ENCODE results near the gene PTCD2. TPM values are rescaled to one million over a fixed set of nuclear protein-coding genes. Genes with fewer than 3 reads are reported as not detected.

PTCD2 gene
- total and polyA plus RNA-seq, 8 donors = 0.80 to 5.3 (median 2.7) TPM

DNA sequence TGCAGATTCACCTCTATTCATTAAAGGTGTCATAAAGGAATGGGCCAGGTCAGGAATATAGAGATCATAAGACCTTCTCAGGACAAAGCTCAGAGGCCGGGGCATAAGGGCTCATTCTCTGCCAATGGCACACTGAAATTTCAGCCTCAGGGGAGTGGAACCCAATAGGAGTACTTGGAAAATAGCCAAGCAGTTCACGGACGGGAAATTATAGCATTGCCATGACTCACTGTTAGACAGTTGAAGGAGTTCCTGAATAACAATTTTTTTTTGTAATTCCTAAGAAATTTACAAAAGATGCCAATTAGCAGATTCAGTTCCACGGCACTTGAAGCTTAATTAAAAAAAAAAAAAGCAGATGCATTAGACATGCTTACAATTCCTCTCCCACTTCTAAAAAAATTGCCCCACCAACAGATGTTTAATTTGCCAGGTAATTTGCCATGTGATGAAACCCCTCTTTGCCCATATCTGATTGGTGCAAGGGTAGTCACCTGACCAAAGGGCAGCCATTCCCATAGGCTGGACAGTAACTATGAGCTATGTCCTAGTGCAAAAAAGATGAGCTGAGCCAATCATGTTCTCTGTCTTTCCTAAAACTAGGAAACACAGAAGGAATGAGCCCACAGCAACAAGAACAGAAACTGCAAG, 58.6 kb downstream of the PTCD2 start:
- WGBS, 2 donors = 53 to 75% methylated on average over 4 of the region's 4 CpGs
- Histone ChIP-seq H3K9me3 (no peaks in the 10 kb centered on the region), H3K27ac (no peak overlapping the region), H3K36me3 (no peaks in the 10 kb centered on the region), H3K4me1 (no peaks in the 10 kb centered on the region), H3K27me3 (no peaks in the 10 kb centered on the region), H3K4me3 (no peak overlapping the region)
- ATAC-seq (peak in 1 of 4 donors; percentile 77), DNase-seq (no peak), FAIRE-seq (no peak)
- intact Hi-C loops (cut with DNase I) = loop anchor here in 1 of 3 donors (10.0 kb wide), 1 partner anchor 126 kb away; the partner anchor contains the start of gene ZNF366
- TF ChIP-seq, protein P1, sequence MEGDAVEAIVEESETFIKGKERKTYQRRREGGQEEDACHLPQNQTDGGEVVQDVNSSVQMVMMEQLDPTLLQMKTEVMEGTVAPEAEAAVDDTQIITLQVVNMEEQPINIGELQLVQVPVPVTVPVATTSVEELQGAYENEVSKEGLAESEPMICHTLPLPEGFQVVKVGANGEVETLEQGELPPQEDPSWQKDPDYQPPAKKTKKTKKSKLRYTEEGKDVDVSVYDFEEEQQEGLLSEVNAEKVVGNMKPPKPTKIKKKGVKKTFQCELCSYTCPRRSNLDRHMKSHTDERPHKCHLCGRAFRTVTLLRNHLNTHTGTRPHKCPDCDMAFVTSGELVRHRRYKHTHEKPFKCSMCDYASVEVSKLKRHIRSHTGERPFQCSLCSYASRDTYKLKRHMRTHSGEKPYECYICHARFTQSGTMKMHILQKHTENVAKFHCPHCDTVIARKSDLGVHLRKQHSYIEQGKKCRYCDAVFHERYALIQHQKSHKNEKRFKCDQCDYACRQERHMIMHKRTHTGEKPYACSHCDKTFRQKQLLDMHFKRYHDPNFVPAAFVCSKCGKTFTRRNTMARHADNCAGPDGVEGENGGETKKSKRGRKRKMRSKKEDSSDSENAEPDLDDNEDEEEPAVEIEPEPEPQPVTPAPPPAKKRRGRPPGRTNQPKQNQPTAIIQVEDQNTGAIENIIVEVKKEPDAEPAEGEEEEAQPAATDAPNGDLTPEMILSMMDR (IDR thresholded peaks at IDR 0.05) = no peak

DNA sequence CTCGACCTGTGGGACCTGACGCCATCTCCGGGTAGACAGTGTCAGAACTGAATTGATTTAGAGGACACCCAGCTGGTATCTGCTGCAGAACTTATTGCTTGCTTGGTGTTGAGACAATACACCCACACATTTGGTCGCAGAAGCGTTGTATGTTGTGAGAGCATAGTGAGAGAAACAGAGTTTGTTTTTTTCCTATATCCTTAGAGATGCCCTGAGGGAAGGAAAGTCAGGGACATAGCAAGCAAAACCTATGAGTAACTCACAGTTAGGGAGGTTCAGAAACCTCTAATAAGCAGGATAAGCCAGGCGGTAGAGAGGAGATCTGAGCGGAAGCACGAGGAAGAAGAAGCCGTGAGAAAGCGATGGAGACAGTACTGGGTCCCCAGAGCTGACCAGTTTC, 59.8 kb downstream of the PTCD2 start:
- FAIRE-seq (no peak), DNase-seq (no peak), ATAC-seq (no peak)
- no peaks in the 10 kb centered on the region for H3K36me3 ChIP-seq
- H3K4me3 ChIP-seq = no peak overlapping the region
- intact Hi-C loops (cut with DNase I) = loop anchor here in 1 of 3 donors (10.0 kb wide), 1 partner anchor 125 kb away; the partner anchor contains the start of gene ZNF366
- H3K27ac ChIP-seq = no peak overlapping the region
- no peaks in the 10 kb centered on the region for H3K27me3 ChIP-seq
- no peaks in the 10 kb centered on the region for H3K9me3 ChIP-seq
- H3K4me1 ChIP-seq = no peaks in the 10 kb centered on the region
- TF ChIP-seq, protein P1 (IDR thresholded peaks at IDR 0.05) = no peak
- WGBS, 2 donors = 83 to 87% methylated on average over 10 of the region's 10 CpGs

GRCh38 chr5:72380492-72381274, 60.5 kb downstream of the PTCD2 start:
- ATAC-seq (peak in 1 of 4 donors; percentile 47), FAIRE-seq (no peak), DNase-seq (no peak)
- Histone ChIP-seq H3K27ac (no peak overlapping the region), H3K27me3 (no peaks in the 10 kb centered on the region), H3K4me1 (no peaks in the 10 kb centered on the region), H3K4me3 (no peak overlapping the region), H3K9me3 (no peaks in the 10 kb centered on the region), H3K36me3 (no peaks in the 10 kb centered on the region)
- intact Hi-C loops (cut with DNase I) = no loop called here
- TF ChIP-seq, protein P1 (IDR thresholded peaks at IDR 0.05) = no peak
- WGBS, 2 donors = 82 to 87% methylated on average over 7 of the region's 7 CpGs

- DNase-seq = no peak
- 69 to 79% methylated on average over 7 of the region's 7 CpGs for WGBS, 2 donors
- Histone ChIP-seq H3K4me1 (no peaks in the 10 kb centered on the region), H3K4me3 (no peak overlapping the region), H3K9me3 (no peaks in the 10 kb centered on the region), H3K27ac (no peak overlapping the region), H3K36me3 (no peaks in the 10 kb centered on the region), H3K27me3 (no peaks in the 10 kb centered on the region)
- TF ChIP-seq, protein P1 (IDR thresholded peaks at IDR 0.05) = no peak
- FAIRE-seq = no peak
- intact Hi-C loops (cut with DNase I) = no loop called here
- ATAC-seq = no peak
Observed at GRCh38 chr5:72383280-72383679, 63.1 kb downstream of the PTCD2 start.

- no peak for FAIRE-seq
Observed at GRCh38 chr5:72383726-72384125, 63.6 kb downstream of the PTCD2 start.

More at GRCh38 chr5:72383726-72384125, 63.6 kb downstream of the PTCD2 start:
- Histone ChIP-seq H3K27me3 (no peaks in the 10 kb centered on the region), H3K36me3 (no peaks in the 10 kb centered on the region), H3K27ac (no peak overlapping the region), H3K9me3 (no peaks in the 10 kb centered on the region), H3K4me3 (no peak overlapping the region), H3K4me1 (no peaks in the 10 kb centered on the region)
- TF ChIP-seq, protein P1 (IDR thresholded peaks at IDR 0.05) = no peak
- WGBS, 2 donors = 78 to 83% methylated on average over 2 of the region's 2 CpGs
- DNase-seq = no peak
- no peak for ATAC-seq
- intact Hi-C loops (cut with DNase I) = no loop called here
